ENCODE data around the gene ANKIB1.

- TF ChIP-seq MGA (IDR thresholded peaks at IDR 0.05) = no peak
- peak in 1 of 2 experiments; percentile 13; a peak in 1 of 4 replicates for TF ChIP-seq RAD21 (CRISPR knock-in tag; conservative IDR thresholded peaks at IDR 0.05 in 1 of 2, IDR thresholded peaks at IDR 0.05 in 1 of 2)
- TF ChIP-seq USF1 (CRISPR knock-in tag; IDR thresholded peaks at IDR 0.05) = no peak
- TF ChIP-seq PHF8 (IDR thresholded peaks at IDR 0.05; ENCODE audit: borderline replicate concordance, low read length) = no peak
- TF ChIP-seq ZNF274 (IDR thresholded peaks at IDR 0.05; ENCODE audit: borderline replicate concordance, low read depth, low read length) = no peak
- TF ChIP-seq CBFB (CRISPR knock-in tag; IDR thresholded peaks at IDR 0.05) = no peak
- TF ChIP-seq, protein P1, sequence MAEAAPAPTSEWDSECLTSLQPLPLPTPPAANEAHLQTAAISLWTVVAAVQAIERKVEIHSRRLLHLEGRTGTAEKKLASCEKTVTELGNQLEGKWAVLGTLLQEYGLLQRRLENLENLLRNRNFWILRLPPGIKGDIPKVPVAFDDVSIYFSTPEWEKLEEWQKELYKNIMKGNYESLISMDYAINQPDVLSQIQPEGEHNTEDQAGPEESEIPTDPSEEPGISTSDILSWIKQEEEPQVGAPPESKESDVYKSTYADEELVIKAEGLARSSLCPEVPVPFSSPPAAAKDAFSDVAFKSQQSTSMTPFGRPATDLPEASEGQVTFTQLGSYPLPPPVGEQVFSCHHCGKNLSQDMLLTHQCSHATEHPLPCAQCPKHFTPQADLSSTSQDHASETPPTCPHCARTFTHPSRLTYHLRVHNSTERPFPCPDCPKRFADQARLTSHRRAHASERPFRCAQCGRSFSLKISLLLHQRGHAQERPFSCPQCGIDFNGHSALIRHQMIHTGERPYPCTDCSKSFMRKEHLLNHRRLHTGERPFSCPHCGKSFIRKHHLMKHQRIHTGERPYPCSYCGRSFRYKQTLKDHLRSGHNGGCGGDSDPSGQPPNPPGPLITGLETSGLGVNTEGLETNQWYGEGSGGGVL (CRISPR knock-in tag; IDR thresholded peaks at IDR 0.05) = no peak
- TF ChIP-seq STAT5B (CRISPR knock-in tag; IDR thresholded peaks at IDR 0.05) = no peak
- no peak for TF ChIP-seq CTCFL (IDR thresholded peaks at IDR 0.05; ENCODE audit: borderline replicate concordance, insufficient read depth, low read depth, low read length, poor library complexity, severe bottlenecking)
- TF ChIP-seq, protein P2, sequence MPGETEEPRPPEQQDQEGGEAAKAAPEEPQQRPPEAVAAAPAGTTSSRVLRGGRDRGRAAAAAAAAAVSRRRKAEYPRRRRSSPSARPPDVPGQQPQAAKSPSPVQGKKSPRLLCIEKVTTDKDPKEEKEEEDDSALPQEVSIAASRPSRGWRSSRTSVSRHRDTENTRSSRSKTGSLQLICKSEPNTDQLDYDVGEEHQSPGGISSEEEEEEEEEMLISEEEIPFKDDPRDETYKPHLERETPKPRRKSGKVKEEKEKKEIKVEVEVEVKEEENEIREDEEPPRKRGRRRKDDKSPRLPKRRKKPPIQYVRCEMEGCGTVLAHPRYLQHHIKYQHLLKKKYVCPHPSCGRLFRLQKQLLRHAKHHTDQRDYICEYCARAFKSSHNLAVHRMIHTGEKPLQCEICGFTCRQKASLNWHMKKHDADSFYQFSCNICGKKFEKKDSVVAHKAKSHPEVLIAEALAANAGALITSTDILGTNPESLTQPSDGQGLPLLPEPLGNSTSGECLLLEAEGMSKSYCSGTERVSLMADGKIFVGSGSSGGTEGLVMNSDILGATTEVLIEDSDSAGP (CRISPR knock-in tag; IDR thresholded peaks at IDR 0.05) = no peak
These were observed 827 bp upstream of the ANKIB1 start for GRCh38 chr7:92244808-92245486.

Measured in K562 (cell line).